IgD-negative memory B cell (primary cell): ENCODE data around the gene LARP4B. TPM values are rescaled to one million over a fixed set of nuclear protein-coding genes. Genes with fewer than 3 reads are reported as not detected.

Experiments used
- H3K27ac Mint-ChIP-seq, 3 donors: one replicate each; pipeline ENCODE4 v1.8.0; 2020 to 2022; ENCODE audit warnings: mild to moderate bottlenecking in 3 of 3, mixed read lengths in 3 of 3, moderate library complexity in 1 of 3
- H3K27me3 Mint-ChIP-seq: one replicate; pipeline ENCODE4 v1.8.0; 2021; ENCODE audit warnings: mixed read lengths
- H3K36me3 Mint-ChIP-seq: one replicate; pipeline ENCODE4 v1.8.0; 2020; ENCODE audit warnings: mild to moderate bottlenecking, mixed read lengths
- H3K4me1 Mint-ChIP-seq, 3 donors: one replicate each; pipeline ENCODE4 v1.8.0; 2020 to 2022; ENCODE audit warnings: mixed read lengths in 3 of 3, mild to moderate bottlenecking in 1 of 3
- H3K4me3 Mint-ChIP-seq, 4 donors: one replicate each; pipeline ENCODE4 v1.8.0; 2020 to 2022; ENCODE audit warnings: mild to moderate bottlenecking in 4 of 4, mixed read lengths in 4 of 4, moderate library complexity in 3 of 4
- H3K9me3 Mint-ChIP-seq, 3 donors: one replicate each; pipeline ENCODE4 v1.8.0; 2020 to 2021; ENCODE audit warnings: mixed read lengths in 3 of 3, mild to moderate bottlenecking in 1 of 3
- polyA plus RNA-seq: library from polyadenylated mRNA; unstranded; fragments of 300-500 nt; fragmentation: Illumina TruSeq; gene quantifications from one replicate; pipeline ENCODE4 v1.2.3, GENCODE V29; 2021

The LARP4B gene
- polyA plus RNA-seq, 1 donor from 2014 or later = 31.3 TPM

GRCh38 chr10:802506-802905 is 129.0 kb downstream of the LARP4B start:
- Mint-ChIP-seq H3K27ac (peak overlapping the region in 1 of 3 donors; percentile 80), H3K4me3 (no peak overlapping the region), H3K4me1 (peaks cover 4 to 15% (median 9%) of the 10 kb centered on the region in 3 donors), H3K9me3 (peaks cover 3 to 18% (median 4%) of the 10 kb centered on the region in 3 donors), H3K27me3 (no peaks in the 10 kb centered on the region), H3K36me3 (peaks cover 9% of the 10 kb centered on the region)

- peaks cover 9% of the 10 kb centered on the region for H3K36me3 Mint-ChIP-seq
- H3K4me1 Mint-ChIP-seq = peaks cover 0 to 10% (median 0%) of the 10 kb centered on the region in 3 donors
- no peaks in the 10 kb centered on the region for H3K27me3 Mint-ChIP-seq
- H3K27ac Mint-ChIP-seq = no peak overlapping the region
- peaks cover 8 to 34% (median 14%) of the 10 kb centered on the region in 3 donors for H3K9me3 Mint-ChIP-seq
- H3K4me3 Mint-ChIP-seq = peak overlapping the region in 1 of 4 donors; percentile 22
Measured at GRCh38 chr10:797179-797578, 134.3 kb downstream of the LARP4B start.

- Mint-ChIP-seq H3K27me3 (no peaks in the 10 kb centered on the region), H3K4me3 (no peak overlapping the region), H3K36me3 (peaks cover 10% of the 10 kb centered on the region), H3K9me3 (peaks cover 6 to 34% (median 14%) of the 10 kb centered on the region in 3 donors), H3K27ac (no peak overlapping the region), H3K4me1 (peaks cover 0 to 10% (median 0%) of the 10 kb centered on the region in 3 donors)
Measured at GRCh38 chr10:796233-796632, 135.3 kb downstream of the LARP4B start.

GRCh38 chr10:794382-794956 is 137.0 kb downstream of the LARP4B start:
- no peak overlapping the region for H3K4me3 Mint-ChIP-seq
- peaks cover 7% of the 10 kb centered on the region for H3K36me3 Mint-ChIP-seq
- H3K4me1 Mint-ChIP-seq = peaks cover 0 to 5% (median 0%) of the 10 kb centered on the region in 3 donors
- no peaks in the 10 kb centered on the region for H3K27me3 Mint-ChIP-seq
- H3K9me3 Mint-ChIP-seq = peaks cover 6 to 27% (median 14%) of the 10 kb centered on the region in 3 donors
- no peak overlapping the region for H3K27ac Mint-ChIP-seq

- Mint-ChIP-seq H3K4me1 (no peaks in the 10 kb centered on the region), H3K27me3 (peaks cover under 1% of the 10 kb centered on the region), H3K4me3 (no peak overlapping the region), H3K36me3 (peaks cover 3% of the 10 kb centered on the region), H3K9me3 (peaks cover 6 to 18% (median 10%) of the 10 kb centered on the region in 3 donors), H3K27ac (no peak overlapping the region)
Measured at GRCh38 chr10:792792-793100, 138.8 kb downstream of the LARP4B start.

- peaks cover 2 to 14% (median 10%) of the 10 kb centered on the region in 3 donors for H3K9me3 Mint-ChIP-seq
- no peak overlapping the region for H3K27ac Mint-ChIP-seq
- peaks cover 3% of the 10 kb centered on the region for H3K36me3 Mint-ChIP-seq
- no peaks in the 10 kb centered on the region for H3K4me1 Mint-ChIP-seq
- no peak overlapping the region for H3K4me3 Mint-ChIP-seq
- peaks cover 3% of the 10 kb centered on the region for H3K27me3 Mint-ChIP-seq
Measured at GRCh38 chr10:792083-792791, 139.3 kb downstream of the LARP4B start.

- no peak overlapping the region for H3K4me3 Mint-ChIP-seq
- peaks cover 2 to 11% (median 10%) of the 10 kb centered on the region in 3 donors for H3K9me3 Mint-ChIP-seq
- peaks cover 3% of the 10 kb centered on the region for H3K36me3 Mint-ChIP-seq
- no peak overlapping the region for H3K27ac Mint-ChIP-seq
- peaks cover 9% of the 10 kb centered on the region for H3K27me3 Mint-ChIP-seq
- H3K4me1 Mint-ChIP-seq = no peaks in the 10 kb centered on the region
Measured at GRCh38 chr10:791639-792038, 139.9 kb downstream of the LARP4B start.

- peaks cover 3% of the 10 kb centered on the region for H3K36me3 Mint-ChIP-seq
- peaks cover 0 to 5% (median 3%) of the 10 kb centered on the region in 3 donors for H3K9me3 Mint-ChIP-seq
- peaks cover 12% of the 10 kb centered on the region for H3K27me3 Mint-ChIP-seq
Measured at GRCh38 chr10:790821-791551, 140.5 kb downstream of the LARP4B start.

GRCh38 chr10:789831-790701 is 141.4 kb downstream of the LARP4B start:
- Mint-ChIP-seq H3K27ac (peak overlapping the region in 1 of 3 donors; percentile 50), H3K27me3 (peaks cover 16% of the 10 kb centered on the region)

More at GRCh38 chr10:790821-791551, 140.5 kb downstream of the LARP4B start:
- H3K4me3 Mint-ChIP-seq = no peak overlapping the region
- no peak overlapping the region for H3K27ac Mint-ChIP-seq
- no peaks in the 10 kb centered on the region for H3K4me1 Mint-ChIP-seq

GRCh38 chr10:788796-789748 is 142.4 kb downstream of the LARP4B start:
- no peaks in the 10 kb centered on the region for H3K4me1 Mint-ChIP-seq
- H3K27me3 Mint-ChIP-seq = peaks cover 16% of the 10 kb centered on the region
- H3K9me3 Mint-ChIP-seq = no peaks in the 10 kb centered on the region
- H3K36me3 Mint-ChIP-seq = peaks cover 3% of the 10 kb centered on the region
- H3K27ac Mint-ChIP-seq = peak overlapping the region in 1 of 3 donors; percentile 50
- peak overlapping the region in 2 of 4 donors; percentile 38 to 94 for H3K4me3 Mint-ChIP-seq

More at GRCh38 chr10:789831-790701, 141.4 kb downstream of the LARP4B start:
- Mint-ChIP-seq H3K4me1 (no peaks in the 10 kb centered on the region), H3K4me3 (peak overlapping the region in 1 of 4 donors; percentile 94), H3K9me3 (no peaks in the 10 kb centered on the region), H3K36me3 (peaks cover 3% of the 10 kb centered on the region)

GRCh38 chr10:787933-788651 is 143.4 kb downstream of the LARP4B start:
- Mint-ChIP-seq H3K27me3 (peaks cover 18% of the 10 kb centered on the region), H3K4me3 (no peak overlapping the region), H3K4me1 (no peaks in the 10 kb centered on the region), H3K27ac (no peak overlapping the region), H3K36me3 (peaks cover 3% of the 10 kb centered on the region), H3K9me3 (no peaks in the 10 kb centered on the region)

- H3K9me3 Mint-ChIP-seq = no peaks in the 10 kb centered on the region
- no peak overlapping the region for H3K27ac Mint-ChIP-seq
- peaks cover 29% of the 10 kb centered on the region for H3K27me3 Mint-ChIP-seq
- H3K4me3 Mint-ChIP-seq = peak overlapping the region in 1 of 4 donors; percentile 39
- H3K4me1 Mint-ChIP-seq = peaks cover 0 to 2% (median 0%) of the 10 kb centered on the region in 3 donors
- peaks cover 3% of the 10 kb centered on the region for H3K36me3 Mint-ChIP-seq
Measured at GRCh38 chr10:786633-787474, 144.7 kb downstream of the LARP4B start.
